SKM-1 (cell line): ENCODE results near the gene TBR1.

Experiments
- DNase-seq: peaks from one replicate; lab custom pipeline; 2025; ENCODE audit not compliant: unreplicated experiment; lab: John Stamatoyannopoulos, UW

The TBR1 gene

GRCh38 chr2:161414042-161415033 lies 1.8 kb upstream of the TBR1 start:
- no peak for DNase-seq

DNA sequence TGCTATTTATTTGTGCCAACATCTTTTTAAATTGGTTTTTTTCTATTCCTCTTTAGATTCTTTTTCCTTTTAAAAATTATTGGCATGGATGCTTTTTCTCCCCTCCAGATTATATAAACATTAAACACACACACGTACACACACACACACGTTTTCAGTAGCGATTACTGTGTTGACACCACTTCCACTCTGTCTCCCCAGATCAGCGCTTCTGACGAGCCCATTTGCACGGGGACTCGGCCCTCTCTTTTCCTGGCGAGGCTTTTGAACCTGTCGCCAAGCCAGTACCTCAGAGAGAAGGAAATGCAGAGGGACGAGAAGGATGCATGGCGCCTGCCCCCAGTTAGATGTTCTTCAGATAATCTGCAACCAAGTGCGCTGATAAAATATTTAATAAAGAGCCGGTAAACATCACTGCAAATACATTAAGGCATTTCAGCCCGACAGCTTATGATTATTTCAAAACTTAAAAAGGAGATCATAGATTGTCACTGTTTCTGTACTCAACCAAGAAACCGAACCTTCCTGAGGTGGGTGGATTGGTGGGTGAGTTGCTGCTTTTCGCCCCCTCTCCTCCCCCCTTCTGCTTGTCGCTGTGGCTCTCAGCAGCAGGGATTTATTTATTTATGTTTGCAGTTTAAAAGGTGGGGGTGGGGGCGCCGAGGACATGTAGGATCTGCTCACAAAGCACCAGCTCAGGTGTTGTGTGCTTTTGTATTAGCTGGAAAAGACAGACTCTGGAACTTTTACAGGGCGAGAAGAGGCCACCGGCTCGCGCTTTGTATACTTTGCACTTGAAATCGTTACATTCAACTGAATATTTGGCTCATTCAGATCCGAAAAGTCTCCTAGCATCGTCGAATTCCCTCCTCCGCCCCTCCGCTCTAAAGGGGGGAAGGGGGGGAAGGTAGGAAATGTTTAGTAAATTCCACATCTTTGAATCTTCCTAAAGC lies 787 bp upstream of the TBR1 start:
- DNase-seq: no peak

GRCh38 chr2:161416708-161417437 lies 776 bp downstream of the TBR1 start:
- no peak for DNase-seq

GRCh38 chr2:161417438-161418274 lies 1.6 kb downstream of the TBR1 start:
- DNase-seq: no peak

DNA sequence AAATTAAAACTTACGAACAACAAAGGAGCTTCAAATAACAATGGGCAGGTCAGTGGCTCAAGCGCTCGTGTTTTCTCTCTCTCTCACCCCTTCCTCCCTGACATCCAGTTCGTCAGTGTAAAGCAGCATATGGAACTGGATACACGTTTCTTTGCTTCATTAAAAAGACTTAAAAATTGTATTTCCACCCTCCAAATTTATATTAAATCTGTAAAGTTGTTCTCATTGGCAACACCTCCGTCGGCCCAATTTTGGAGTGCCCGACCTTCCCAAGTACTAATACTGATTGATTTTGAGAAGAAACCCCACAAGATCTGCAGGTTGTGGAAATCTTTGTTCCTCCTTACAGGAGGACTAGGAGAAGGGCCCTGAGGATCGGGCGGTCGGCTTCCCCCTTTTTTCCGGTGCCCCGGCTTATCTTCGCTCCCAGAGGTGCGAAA lies 2.2 kb downstream of the TBR1 start:
- DNase-seq: no peak

- no peak for DNase-seq
Observed at GRCh38 chr2:161418715-161419637, 2.9 kb downstream of the TBR1 start.

DNA sequence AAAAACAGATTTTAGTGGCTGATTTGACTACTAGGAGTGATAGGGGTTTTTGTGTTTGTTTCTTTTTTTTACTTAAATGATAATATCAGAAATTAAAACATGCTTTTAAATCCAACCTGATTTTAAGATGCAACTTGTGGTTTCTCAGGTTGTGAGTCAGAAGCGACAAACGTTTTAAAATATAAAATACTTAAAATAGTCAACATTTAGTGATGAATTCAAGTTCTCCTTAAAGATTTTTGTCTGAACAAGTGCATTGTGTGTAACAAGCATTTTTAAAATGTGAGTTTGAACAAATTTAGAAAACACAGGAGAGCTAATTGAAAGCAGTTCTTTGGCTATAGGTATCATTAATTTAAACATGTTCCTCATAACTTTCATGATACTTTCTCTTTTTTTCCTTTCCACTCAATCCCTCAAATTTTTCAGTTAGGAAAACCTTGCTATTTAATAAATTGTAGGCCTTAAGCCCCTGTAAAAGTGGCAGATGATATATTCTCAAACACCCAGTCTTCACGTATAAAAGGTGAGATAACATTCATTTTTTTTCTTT lies 3.6 kb downstream of the TBR1 start:
- DNase-seq: no peak

DNA sequence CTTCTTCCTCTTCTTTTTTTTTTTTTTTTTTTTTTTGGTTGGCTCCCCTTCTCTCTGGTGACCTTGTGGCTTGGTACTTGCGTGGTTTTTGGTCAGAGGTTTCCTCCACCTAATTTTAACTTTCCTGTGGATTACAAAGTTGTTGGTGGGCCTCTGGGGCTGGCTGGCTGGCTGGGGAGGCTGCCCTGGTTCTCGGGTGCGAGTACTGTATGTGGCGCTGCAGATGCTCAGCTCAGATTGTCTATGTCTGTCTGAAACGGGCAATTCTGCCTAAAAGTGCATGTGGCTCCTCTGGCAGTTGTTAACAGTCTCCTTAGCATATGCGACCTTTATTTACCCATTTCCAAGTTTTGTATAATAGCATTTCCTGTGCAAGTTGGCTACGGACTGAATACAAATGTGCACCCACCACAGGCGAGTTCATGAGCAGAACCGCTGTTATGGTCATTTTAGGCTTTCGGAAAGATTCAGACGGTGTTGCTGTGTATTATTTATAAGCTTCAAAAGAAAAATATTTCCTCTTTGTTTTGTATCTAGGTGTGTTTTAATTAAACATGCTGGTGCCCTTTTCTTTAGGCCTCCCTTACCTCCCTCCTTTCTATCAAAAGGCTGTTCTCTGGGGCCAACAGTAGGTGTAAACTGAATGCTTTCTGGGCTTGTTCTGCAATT lies 4.4 kb downstream of the TBR1 start:
- no peak for DNase-seq

DNA sequence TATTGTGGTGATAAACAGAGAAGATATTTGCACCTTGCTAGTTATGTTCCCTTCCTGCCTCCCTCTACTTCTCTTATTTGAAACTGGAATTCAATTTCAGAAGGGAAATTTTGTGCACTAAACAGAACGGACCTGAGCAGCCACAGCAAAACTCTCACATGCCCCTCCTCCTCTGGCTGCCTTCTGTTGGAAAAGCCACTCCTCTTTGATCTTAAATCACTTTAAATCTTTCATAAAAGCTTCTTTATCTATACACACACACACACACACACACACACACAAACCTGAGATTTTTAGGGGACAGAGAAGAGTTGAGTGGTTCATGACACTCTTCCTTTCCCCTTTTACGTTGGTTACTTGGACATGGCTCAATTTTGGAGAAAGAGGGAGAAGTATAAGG lies 5.6 kb downstream of the TBR1 start:
- DNase-seq: no peak

- no peak for DNase-seq
Observed at GRCh38 chr2:161422816-161423403, 6.8 kb downstream of the TBR1 start.

GRCh38 chr2:161423421-161424393 lies 7.6 kb downstream of the TBR1 start:
- no peak for DNase-seq

- DNase-seq: no peak
Observed at GRCh38 chr2:161424394-161424769, 8.3 kb downstream of the TBR1 start.

DNA sequence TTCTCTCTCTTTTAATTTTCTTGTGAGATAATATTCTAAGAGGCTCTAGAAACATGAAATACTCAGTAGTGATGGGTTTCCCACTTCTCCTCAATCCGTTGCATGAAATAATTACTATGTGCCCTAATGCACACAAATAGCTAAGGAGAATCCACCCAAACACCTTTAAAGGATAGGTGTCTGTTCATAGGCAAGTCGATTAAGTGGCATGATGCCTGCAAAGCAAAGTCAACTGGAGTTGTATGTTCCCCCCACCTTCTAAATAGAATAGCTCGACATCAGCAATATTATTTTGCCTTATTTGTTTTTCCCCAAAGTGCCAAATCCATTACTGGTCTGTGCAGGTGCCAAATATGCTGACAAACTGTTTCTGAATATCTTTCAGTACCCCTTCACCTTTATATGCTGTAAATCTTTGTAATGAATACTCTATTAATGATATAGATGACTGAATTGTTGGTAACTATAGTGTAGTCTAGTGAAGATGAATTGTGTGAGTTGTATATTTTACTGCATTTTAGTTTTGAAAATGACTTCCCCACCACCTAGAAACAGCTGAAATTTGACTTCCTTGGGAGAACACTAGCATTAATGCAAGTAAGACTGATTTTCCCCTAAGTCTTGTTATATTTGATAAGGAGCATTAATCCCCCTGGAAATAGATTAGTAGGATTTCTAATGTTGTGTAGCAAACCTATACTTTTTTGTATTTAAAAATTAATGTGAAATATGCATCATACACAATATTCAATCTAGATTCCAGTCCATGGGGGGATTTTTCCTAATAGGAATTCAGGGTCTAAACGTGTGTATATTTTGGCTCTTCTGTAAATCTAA lies 9.0 kb downstream of the TBR1 start:
- no peak for DNase-seq

DNA sequence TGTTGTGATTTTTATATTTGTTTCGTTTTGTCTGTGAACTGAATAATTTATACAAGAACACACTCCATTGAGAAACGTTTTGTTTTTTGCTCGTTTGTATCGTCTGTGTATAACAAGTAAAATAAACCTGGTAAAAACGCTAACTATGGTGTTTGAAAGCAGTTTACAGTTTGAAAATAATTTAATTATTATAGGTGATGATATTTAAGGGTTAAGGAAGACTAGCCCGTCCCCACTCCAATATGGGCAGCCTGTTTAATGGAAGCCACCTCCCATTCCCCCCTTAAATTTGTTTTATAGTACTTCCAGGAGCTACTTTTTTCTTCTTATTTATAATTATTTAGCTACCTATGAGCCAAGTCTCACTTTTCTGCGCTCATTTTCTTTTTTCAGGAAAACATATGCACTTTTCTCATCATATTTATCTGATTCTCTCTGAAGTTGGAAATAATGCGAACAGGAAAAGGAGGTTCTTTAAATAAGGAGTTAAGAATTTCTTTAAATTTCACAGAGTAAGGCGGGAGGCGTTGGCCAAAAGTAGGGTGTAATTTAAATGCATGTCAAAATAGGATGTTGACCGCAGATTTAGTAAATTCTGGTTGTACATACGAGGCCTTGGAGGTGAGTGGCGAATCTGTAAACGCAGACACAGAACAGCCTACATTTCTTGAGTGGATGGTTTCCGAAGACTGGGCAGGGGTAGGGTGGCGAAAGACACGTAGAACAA lies 9.8 kb downstream of the TBR1 start:
- no peak for DNase-seq

GRCh38 chr2:161426455-161426921 lies 10.4 kb downstream of the TBR1 start:
- no peak for DNase-seq
